ENCODE results near the gene TDRD10. TPM values are rescaled to one million over a fixed set of nuclear protein-coding genes. Genes with fewer than 3 reads are reported as not detected.

Gene TDRD10
- total RNA-seq, 1 experiment from 2014 or later = not detected

DNA sequence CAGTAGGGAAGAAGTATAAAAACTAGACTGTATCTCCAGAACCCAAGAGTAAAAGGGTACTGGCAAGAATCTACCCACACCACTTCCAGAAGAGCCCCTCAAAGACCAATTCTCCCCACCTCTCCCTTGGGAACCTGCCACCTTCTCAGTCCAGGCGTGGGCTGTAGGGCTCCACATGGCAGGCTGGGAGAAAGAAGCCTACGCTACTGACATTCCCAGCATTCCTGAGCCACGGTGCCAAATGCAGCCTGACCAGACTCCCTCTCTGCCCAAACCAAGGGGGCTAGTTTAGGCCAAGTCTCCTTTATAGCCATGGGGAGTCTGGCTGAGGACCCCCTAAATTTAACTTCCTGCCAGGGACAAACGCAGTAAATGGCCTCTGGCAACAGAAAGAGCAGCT, 54.4 kb downstream of the TDRD10 start:
- Histone ChIP-seq H3K4me1 (replicated peaks; ENCODE audit: insufficient read depth) (peaks cover 16% of the 10 kb centered on the region; the same call in 1 of the 2 replicates), H3F3A (ENCODE audit: insufficient read depth, low read depth) (peaks cover 10% of the 10 kb centered on the region; the same call in 1 of the 2 replicates), H3K36me3 (ENCODE audit: low read depth) (peaks cover 37% of the 10 kb centered on the region), H4K20me1 (ENCODE audit: insufficient read depth) (peaks cover 6% of the 10 kb centered on the region; the same call in 1 of the 2 replicates), H3K79me2 (ENCODE audit: low read depth) (peaks cover 34% of the 10 kb centered on the region), H3K9me2 (ENCODE audit: insufficient read depth) (no peaks in the 10 kb centered on the region), H3K27me3 (ENCODE audit: insufficient read depth, low read depth) (no peaks in the 10 kb centered on the region), H3K4me3 (peak overlapping the region; percentile 98; the same call in 1 of the 2 replicates), H3K9me3 (ENCODE audit: insufficient read depth, low read depth) (no peaks in the 10 kb centered on the region), H2AFZ (no peak overlapping the region), H3K4me2 (peak overlapping the region; percentile 96), H3K27ac (no peak overlapping the region)
- BruUV-seq (replicated peaks) = no TSS peak
- TF ChIP-seq, protein P1, sequence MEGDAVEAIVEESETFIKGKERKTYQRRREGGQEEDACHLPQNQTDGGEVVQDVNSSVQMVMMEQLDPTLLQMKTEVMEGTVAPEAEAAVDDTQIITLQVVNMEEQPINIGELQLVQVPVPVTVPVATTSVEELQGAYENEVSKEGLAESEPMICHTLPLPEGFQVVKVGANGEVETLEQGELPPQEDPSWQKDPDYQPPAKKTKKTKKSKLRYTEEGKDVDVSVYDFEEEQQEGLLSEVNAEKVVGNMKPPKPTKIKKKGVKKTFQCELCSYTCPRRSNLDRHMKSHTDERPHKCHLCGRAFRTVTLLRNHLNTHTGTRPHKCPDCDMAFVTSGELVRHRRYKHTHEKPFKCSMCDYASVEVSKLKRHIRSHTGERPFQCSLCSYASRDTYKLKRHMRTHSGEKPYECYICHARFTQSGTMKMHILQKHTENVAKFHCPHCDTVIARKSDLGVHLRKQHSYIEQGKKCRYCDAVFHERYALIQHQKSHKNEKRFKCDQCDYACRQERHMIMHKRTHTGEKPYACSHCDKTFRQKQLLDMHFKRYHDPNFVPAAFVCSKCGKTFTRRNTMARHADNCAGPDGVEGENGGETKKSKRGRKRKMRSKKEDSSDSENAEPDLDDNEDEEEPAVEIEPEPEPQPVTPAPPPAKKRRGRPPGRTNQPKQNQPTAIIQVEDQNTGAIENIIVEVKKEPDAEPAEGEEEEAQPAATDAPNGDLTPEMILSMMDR (conservative IDR thresholded peaks at IDR 0.05) = no peak
- TF ChIP-seq EZH2 (IDR thresholded peaks at IDR 0.05; ENCODE audit: low read depth) = no peak
- no peak for DNase-seq
- ChIA-PET POLR2A (ENCODE audit: unreplicated experiment) (interaction anchor here (0.6 kb wide), 1 partner anchor 311 kb away, joined by 3 read pairs; no protein-coding TSS in a partner anchor), CTCF (no interaction called here)
- intact Hi-C loops (cut with micrococcal nuclease; ENCODE audit: unreplicated experiment) = loop anchor here (5.0 kb wide), 2 partner anchors 506 to 571 kb away; partner anchors contain the start of genes EFNA1 and EFNA4

DNA sequence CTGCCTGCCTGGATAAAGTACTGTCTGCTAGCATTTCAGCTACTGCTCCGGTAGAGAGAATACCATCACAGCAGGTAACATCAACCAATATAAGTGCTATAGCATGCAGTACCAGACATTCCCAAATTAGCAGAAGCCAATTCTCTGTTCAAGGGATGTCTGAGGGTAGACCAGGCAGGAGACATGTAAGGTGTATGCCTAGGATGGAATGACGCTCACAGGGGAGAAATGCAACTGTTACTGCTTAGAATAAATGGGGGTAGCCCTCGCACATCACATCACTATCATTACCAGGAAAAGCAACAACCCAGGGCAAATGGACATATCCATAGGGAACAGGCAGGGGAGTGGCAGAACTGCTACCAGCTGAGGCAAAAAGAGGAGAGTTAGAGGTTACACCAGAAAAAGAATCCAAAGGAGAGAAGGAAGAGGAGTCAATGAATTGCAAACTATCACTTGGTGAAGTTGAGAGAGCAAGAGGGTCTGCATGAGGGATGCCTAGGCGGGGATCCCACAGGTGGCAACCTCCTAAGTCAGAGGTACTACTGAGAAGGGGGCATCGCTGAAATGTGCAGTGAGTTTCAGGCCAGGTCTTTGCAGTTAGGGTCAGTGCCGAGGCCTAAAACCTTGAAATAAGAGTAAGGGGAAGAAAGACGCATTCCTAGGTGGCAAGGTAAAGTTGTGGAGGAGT, 55.4 kb downstream of the TDRD10 start:
- H2AFZ ChIP-seq = peak overlapping the region; percentile 63; the same call in 1 of the 2 replicates
- peak overlapping the region; percentile 96 for H3K4me2 ChIP-seq
- TF ChIP-seq, protein P1 (conservative IDR thresholded peaks at IDR 0.05) = no peak
- no peak for TF ChIP-seq EZH2 (IDR thresholded peaks at IDR 0.05; ENCODE audit: low read depth)
- intact Hi-C loops (cut with micrococcal nuclease; ENCODE audit: unreplicated experiment) = loop anchor here (5.0 kb wide), 2 partner anchors 505 to 570 kb away; partner anchors contain the start of genes EFNA1 and EFNA4
- peaks cover 6% of the 10 kb centered on the region; the same call in 1 of the 2 replicates for H4K20me1 ChIP-seq (ENCODE audit: insufficient read depth)
- H3F3A ChIP-seq (ENCODE audit: insufficient read depth, low read depth) = peaks cover 10% of the 10 kb centered on the region; the same call in 1 of the 2 replicates
- H3K36me3 ChIP-seq (ENCODE audit: low read depth) = peaks cover 35% of the 10 kb centered on the region
- peaks cover 34% of the 10 kb centered on the region for H3K79me2 ChIP-seq (ENCODE audit: low read depth)
- H3K27me3 ChIP-seq (ENCODE audit: insufficient read depth, low read depth) = no peaks in the 10 kb centered on the region
- ChIA-PET POLR2A (ENCODE audit: unreplicated experiment) (interaction anchor here (0.6 to 1.2 kb wide), 3 partner anchors 310 to 375 kb away, joined by 3 to 10 read pairs (median 3); no protein-coding TSS in a partner anchor), CTCF (no interaction called here)
- H3K9me2 ChIP-seq (ENCODE audit: insufficient read depth) = no peaks in the 10 kb centered on the region
- no peak for DNase-seq
- peaks cover 16% of the 10 kb centered on the region; the same call in 1 of the 2 replicates for H3K4me1 ChIP-seq (replicated peaks; ENCODE audit: insufficient read depth)
- TSS peak; percentile 57 for BruUV-seq (replicated peaks)
- peak overlapping the region; percentile 98 for H3K4me3 ChIP-seq
- no peak overlapping the region for H3K27ac ChIP-seq
- H3K9me3 ChIP-seq (ENCODE audit: insufficient read depth, low read depth) = no peaks in the 10 kb centered on the region

DNA sequence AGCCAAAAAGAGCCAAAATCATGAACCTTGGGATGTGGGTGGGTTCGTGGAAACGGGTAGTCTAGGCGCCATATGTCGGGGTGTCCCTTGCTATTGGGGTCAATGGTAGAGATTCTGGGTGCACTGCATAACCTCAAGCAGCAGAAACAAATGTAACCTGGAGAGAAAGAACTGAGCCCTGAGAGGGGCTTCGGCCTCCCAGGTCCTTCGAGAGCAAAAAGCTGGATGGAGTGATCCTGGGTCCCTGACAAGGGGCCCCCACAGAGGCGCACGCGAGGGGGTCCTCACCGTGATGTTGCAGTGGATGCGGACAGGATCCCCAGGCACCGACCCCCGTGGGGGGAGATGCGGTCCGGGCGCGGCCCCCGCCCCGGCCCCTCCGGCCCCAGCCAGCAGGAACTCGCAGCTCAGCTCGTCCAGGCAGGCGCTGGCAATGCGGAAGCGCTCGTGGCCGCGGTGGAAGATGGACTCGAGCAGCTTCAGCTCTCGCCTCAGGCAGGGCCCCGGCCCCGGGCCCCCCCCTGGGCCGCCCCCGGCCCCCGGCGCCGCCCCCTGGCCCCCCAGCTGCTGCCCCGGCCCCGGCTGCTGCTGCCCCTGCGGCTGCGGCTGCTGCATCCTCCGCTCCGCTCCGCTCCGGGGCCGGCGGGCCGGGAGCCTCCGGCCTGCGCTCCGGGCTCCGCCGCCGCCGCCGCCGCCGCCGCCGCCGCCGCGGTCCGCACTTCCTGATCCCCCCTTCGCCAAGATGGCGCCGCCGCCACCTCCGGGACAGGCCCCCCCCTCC, 56.1 kb downstream of the TDRD10 start, which contains the start of gene UBE2Q1:
Gene UBE2Q1, minus strand, starts transcription at position 724 of the 781 bp plus-strand sequence. Its CDS starts 109 bp downstream, at position 615.
- POLR2A ChIA-PET (ENCODE audit: unreplicated experiment) = interaction anchor here (0.6 to 1.2 kb wide), 3 partner anchors 337 to 513 kb away, joined by 3 to 10 read pairs (median 3); no protein-coding TSS in a partner anchor
- Histone ChIP-seq H3K27me3 (ENCODE audit: insufficient read depth, low read depth) (no peaks in the 10 kb centered on the region), H3K79me2 (ENCODE audit: low read depth) (peaks cover 34% of the 10 kb centered on the region), H3F3A (ENCODE audit: insufficient read depth, low read depth) (peaks cover 10% of the 10 kb centered on the region; the same call in 1 of the 2 replicates), H3K4me1 (replicated peaks; ENCODE audit: insufficient read depth) (peaks cover 16% of the 10 kb centered on the region; the same call in 1 of the 2 replicates), H2AFZ (peak within 1 kb of the TSS; percentile 85), H3K4me2 (peak within 1 kb of the TSS; percentile 96), H3K36me3 (ENCODE audit: low read depth) (peaks cover 28% of the 10 kb centered on the region), H3K9me3 (ENCODE audit: insufficient read depth, low read depth) (no peaks in the 10 kb centered on the region), H3K4me3 (peak within 1 kb of the TSS; percentile 98), H3K27ac (peak within 1 kb of the TSS; percentile 61), H3K9me2 (ENCODE audit: insufficient read depth) (no peaks in the 10 kb centered on the region), H4K20me1 (ENCODE audit: insufficient read depth) (peaks cover 6% of the 10 kb centered on the region; the same call in 1 of the 2 replicates)
- DNase-seq = peak in 1 of 2 experiments; percentile 28
- CTCF ChIA-PET = interaction anchor here (0.6 to 0.9 kb wide), 3 partner anchors 286 to 358 kb away, joined by 3 to 8 read pairs (median 5); no protein-coding TSS in a partner anchor
- no peak for TF ChIP-seq EZH2 (IDR thresholded peaks at IDR 0.05; ENCODE audit: low read depth)
- TF ChIP-seq, protein P1 (conservative IDR thresholded peaks at IDR 0.05) = no peak
- intact Hi-C loops (cut with micrococcal nuclease; ENCODE audit: unreplicated experiment) = loop anchor here (2.0 to 5.0 kb wide), 3 partner anchors 379 to 569 kb away; partner anchors contain the start of genes EFNA1, EFNA4 and PMVK
- no TSS peak for BruUV-seq (replicated peaks)
